Gastroesophageal sphincter (tissue), 4 donors: ENCODE measurements around the gene SND1. TPM values are rescaled to one million over a fixed set of nuclear protein-coding genes. Genes with fewer than 3 reads are reported as not detected.

Experiments used
- ATAC-seq: fragments of 150-250 bp; one replicate; pipeline ENCODE4 v1.9.1; 2016; ENCODE audit warnings: mild to moderate bottlenecking, moderate library complexity
- H3K27ac ChIP-seq, 4 donors: fragments of 200-600 bp; sonication (generic) in 3 of 4; 1 replicate in 3 of 4; 2 replicates in 1 of 4; pipeline ENCODE4 v1.5.1; 2016 to 2019
- H3K27me3 ChIP-seq: fragments of 200-600 bp; sonication (generic); one replicate; pipeline ENCODE4 v1.5.1; 2019
- H3K36me3 ChIP-seq, 2 donors: fragments of 200-600 bp; sonication (generic); one replicate each; pipeline ENCODE4 v1.5.1; 2019; ENCODE audit warnings: control low read depth in 1 of 2
- H3K4me1 ChIP-seq, 3 donors: fragments of 200-600 bp; sonication (generic); 1 replicate in 2 of 3; 2 replicates in 1 of 3; pipeline ENCODE4 v1.5.1; 2016 to 2019; ENCODE audit warnings: control low read depth in 2 of 3
- H3K4me3 ChIP-seq, 2 donors: fragments of 200-600 bp; sonication (generic); one replicate each; pipeline ENCODE4 v1.5.1; 2019; ENCODE audit warnings: mild to moderate bottlenecking in 1 of 2, moderate library complexity in 1 of 2
- H3K9me3 ChIP-seq, 3 donors: fragments of 200-600 bp; sonication (generic); one replicate each; pipeline ENCODE4 v1.5.1; 2017 to 2019; ENCODE audit warnings: control low read depth in 2 of 3
- CTCF ChIP-seq, 4 experiments: fragments of 200-600 bp in 2 of 4; fragments of 450-650 bp in 2 of 4; sonication (generic) in 1 of 4; IDR thresholded peaks; one replicate each; pipeline ENCODE4 v1.5.1; 2017 to 2019; ENCODE audit warnings: antibody characterized with exemption in 4 of 4, mild to moderate bottlenecking in 2 of 4, moderate library complexity in 2 of 4
- EP300 ChIP-seq: sonication (generic); formaldehyde crosslinking; IDR thresholded peaks from one replicate; pipeline ENCODE4 v1.6.1; 2017; ENCODE audit warnings: antibody characterized with exemption, mild to moderate bottlenecking
- POLR2A ChIP-seq, 2 donors: fragments of 450-650 bp; IDR thresholded peaks; one replicate each; pipeline ENCODE4 v1.6.1; 2017; ENCODE audit warnings: antibody characterized with exemption in 2 of 2, mild to moderate bottlenecking in 2 of 2, moderate library complexity in 1 of 2
- POLR2AphosphoS5 ChIP-seq: sonication (generic); formaldehyde crosslinking; IDR thresholded peaks from one replicate; pipeline ENCODE4 v1.6.1; 2017; ENCODE audit warnings: antibody characterized with exemption
- WGBS, 2 donors: methylation state at CpG; one replicate each; pipeline ENCODE4 v1.1.5; 2018; ENCODE audit warnings: low coverage in 1 of 2; 5-methylcytosine and 5-hydroxymethylcytosine counted together
- total RNA-seq, 4 donors: library from RNA; depleted of rRNA; stranded (reverse); fragments of >200 nt; gene quantifications; one replicate each; pipeline ENCODE4 v1.1.0, GENCODE V29; 2016

The SND1 gene
- total RNA-seq, 4 donors from 2014 or later = 97.1 to 119 (median 103) TPM

GRCh38 chr7:127891854-127892438, 240.0 kb downstream of the SND1 start:
- ATAC-seq = no peak
- Histone ChIP-seq H3K36me3 (peaks cover 0 to 22% of the 10 kb centered on the region in 2 donors), H3K9me3 (no peaks in the 10 kb centered on the region), H3K4me1 (peaks cover 0 to 23% (median 0%) of the 10 kb centered on the region in 3 donors), H3K27ac (no peak overlapping the region), H3K4me3 (no peak overlapping the region), H3K27me3 (no peaks in the 10 kb centered on the region)
- 78% methylated on average over 1 to 4 of the region's 4 CpGs for WGBS, 2 donors
- TF ChIP-seq CTCF (IDR thresholded peaks at IDR 0.05) = no peak
- TF ChIP-seq POLR2AphosphoS5 = no peak
- no peak for TF ChIP-seq EP300
- no peak for TF ChIP-seq POLR2A (IDR thresholded peaks at IDR 0.05)

- Histone ChIP-seq H3K9me3 (no peaks in the 10 kb centered on the region), H3K36me3 (peaks cover 0 to 22% of the 10 kb centered on the region in 2 donors), H3K4me1 (peaks cover 0 to 18% (median 0%) of the 10 kb centered on the region in 3 donors), H3K4me3 (no peak overlapping the region), H3K27me3 (no peaks in the 10 kb centered on the region), H3K27ac (no peak overlapping the region)
- TF ChIP-seq POLR2AphosphoS5 (no peak), CTCF (IDR thresholded peaks at IDR 0.05) (no peak), EP300 (no peak), POLR2A (IDR thresholded peaks at IDR 0.05) (no peak)
- ATAC-seq = no peak
- 73 to 79% methylated on average over 8 to 9 of the region's 9 CpGs for WGBS, 2 donors
These were observed 240.7 kb downstream of the SND1 start for GRCh38 chr7:127892488-127893314.

- Histone ChIP-seq H3K36me3 (peaks cover 0 to 14% of the 10 kb centered on the region in 2 donors), H3K4me3 (no peak overlapping the region), H3K9me3 (no peaks in the 10 kb centered on the region), H3K27me3 (no peaks in the 10 kb centered on the region), H3K4me1 (peaks cover 0 to 13% (median 0%) of the 10 kb centered on the region in 3 donors), H3K27ac (no peak overlapping the region)
- TF ChIP-seq POLR2A (IDR thresholded peaks at IDR 0.05) (no peak), EP300 (no peak), CTCF (IDR thresholded peaks at IDR 0.05) (no peak), POLR2AphosphoS5 (no peak)
- no peak for ATAC-seq
- 94% methylated on average over 1 of the region's 1 CpG; no CpG with 5 or more reads in 1 of the 2 donors for WGBS, 2 donors
These were observed 241.6 kb downstream of the SND1 start for GRCh38 chr7:127893547-127893946.

- ATAC-seq = no peak
- Histone ChIP-seq H3K27me3 (no peaks in the 10 kb centered on the region), H3K9me3 (no peaks in the 10 kb centered on the region), H3K27ac (no peak overlapping the region), H3K4me1 (peaks cover 0 to 12% (median 0%) of the 10 kb centered on the region in 3 donors), H3K36me3 (peaks cover 0 to 5% of the 10 kb centered on the region in 2 donors), H3K4me3 (no peak overlapping the region)
- no peak for TF ChIP-seq EP300
- no peak for TF ChIP-seq CTCF (IDR thresholded peaks at IDR 0.05)
- no peak for TF ChIP-seq POLR2A (IDR thresholded peaks at IDR 0.05)
- no peak for TF ChIP-seq POLR2AphosphoS5
- 96 to 100% methylated on average over 2 of the region's 2 CpGs for WGBS, 2 donors
These were observed 242.6 kb downstream of the SND1 start for GRCh38 chr7:127894588-127894987.
